NCI-H510A (cell line): ENCODE measurements around the gene VAV2.

Experiments
- DNase-seq: peaks from one replicate; lab custom pipeline; 2025; lab: John Stamatoyannopoulos, UW

Gene VAV2

DNA sequence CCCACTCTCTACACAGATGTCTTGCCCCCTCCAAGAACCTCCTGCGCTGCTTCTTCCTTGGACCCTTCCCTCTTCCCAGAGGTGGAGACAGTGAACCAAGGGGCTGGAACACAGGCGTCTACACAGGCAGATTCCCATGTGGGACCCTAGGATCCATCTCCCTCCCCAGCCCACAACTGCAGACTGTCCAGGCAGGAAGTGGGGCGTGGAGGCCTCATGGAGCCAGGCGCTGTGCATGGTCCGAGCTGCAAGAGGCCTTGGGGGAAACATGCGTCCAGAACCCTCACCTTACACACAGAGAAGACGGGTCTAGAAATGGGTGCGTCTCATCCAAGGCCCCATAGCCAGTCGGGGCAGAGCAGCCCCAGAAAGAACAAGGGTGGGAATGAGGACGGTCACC, 117.5 kb downstream of the VAV2 start:
- DNase-seq: no peak

DNA sequence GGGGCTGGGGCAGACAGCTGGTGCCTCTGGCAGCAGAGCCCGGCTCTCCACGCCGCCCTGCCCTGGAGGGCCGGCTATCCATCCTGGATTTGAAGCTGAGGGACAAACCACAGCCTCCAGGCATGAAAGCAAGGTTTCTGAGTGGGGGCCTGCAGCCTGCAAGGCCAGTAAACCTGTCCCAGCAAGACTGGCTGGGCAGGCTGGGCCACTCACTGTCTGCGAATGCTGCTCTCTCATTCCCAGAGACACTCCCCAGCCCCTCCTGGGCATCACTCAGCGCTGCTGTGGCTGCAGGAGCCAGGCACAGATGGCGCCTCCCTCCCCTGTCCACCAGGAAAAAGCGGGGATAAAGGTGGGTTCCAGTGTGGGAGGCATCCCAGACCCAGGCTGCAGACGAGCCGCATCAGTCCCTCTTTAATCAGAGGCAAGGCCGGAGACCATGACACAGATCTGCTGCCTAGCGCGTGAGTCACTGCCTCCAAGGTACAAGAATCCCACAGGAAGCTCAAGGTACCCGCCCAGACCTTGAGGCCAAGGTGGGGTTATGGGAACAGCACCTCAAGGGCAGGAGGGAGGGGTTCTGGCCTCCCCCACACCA, 118.0 kb downstream of the VAV2 start:
- no peak for DNase-seq

DNA sequence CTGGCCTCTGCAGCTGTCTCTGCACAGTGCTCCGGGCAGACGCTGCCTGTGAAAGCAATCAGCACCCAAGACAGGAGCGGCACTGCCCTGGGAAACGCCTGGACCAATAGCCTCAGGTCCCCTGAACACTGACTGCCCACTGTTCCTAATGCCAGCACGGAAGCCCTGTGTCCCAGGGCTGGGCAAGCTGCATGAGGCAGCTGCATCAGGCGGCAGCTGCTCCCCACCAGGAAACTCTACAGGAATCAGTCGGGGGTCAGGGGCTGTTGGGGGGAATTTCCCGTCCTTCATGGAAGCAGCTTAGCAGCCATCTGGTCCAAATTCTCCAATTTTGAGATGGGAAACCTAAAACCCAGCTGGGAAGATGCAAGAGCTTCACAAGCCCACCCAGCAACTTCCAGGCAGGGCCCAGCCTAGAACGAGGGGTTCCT, 118.6 kb downstream of the VAV2 start:
- DNase-seq: no peak

DNA sequence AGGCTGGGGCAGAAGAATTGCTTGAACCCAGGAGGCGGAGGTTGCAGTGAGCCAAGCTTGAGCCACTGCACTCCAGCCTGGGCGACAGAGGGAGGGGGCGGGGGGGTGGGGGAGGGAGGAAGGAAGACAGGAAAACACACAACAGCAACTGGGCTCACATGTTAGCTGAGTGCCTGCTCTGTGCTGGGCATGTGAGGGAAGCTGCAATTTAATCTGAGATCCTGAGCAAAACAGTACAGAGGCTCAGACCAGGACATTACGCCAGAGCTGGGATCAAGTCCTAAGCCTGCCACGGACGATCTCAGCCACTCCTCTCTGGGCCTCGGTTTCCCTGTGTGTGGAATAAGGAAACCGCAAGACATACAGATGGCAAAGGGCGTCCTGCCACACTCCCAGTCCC, 119.1 kb downstream of the VAV2 start:
- no peak for DNase-seq

DNA sequence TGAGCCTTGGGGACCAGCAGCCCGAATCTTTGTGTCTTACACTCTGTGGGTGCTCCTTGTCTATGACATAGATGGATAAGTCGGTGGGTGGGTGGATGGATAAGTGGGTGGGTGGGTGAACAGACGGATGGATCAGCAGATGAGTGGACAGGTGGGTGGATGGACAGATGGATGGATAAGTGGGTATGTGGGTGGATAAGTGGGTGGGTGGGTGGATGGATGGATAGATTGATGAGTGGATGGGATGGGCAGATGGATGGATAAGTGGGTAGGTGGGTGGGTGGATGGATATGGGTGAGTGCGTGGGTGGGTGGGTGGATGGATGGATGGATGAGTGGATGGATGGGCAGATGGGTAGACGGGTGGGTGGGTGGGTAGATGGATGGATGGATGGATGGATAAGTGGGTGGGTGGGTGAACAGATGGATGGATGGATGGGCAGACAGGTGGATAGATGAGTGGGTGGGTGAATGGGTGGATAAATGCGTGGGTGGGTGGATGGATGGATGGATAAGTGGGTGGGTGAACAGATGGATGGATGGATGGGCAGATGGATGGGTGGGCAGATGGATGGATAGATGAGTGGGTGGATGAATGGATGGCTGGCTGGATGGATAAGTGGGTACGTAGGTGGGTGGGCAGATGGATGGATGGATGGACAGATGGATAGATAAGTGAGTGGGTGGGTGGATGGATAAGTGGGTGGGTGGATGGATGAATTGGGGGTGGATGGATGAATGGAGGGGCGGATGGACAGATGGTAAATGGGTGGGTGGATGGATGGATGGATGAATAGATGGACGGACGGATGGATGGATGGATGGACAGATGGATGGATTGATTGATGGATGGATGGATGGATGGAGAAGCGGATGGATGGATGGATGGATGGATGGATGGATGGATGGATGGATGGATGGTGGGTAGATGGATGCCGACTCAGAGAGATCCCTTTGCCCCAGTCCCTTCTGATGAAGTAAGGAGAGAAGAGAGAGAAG, 121.2 kb downstream of the VAV2 start:
- DNase-seq: no peak

DNA sequence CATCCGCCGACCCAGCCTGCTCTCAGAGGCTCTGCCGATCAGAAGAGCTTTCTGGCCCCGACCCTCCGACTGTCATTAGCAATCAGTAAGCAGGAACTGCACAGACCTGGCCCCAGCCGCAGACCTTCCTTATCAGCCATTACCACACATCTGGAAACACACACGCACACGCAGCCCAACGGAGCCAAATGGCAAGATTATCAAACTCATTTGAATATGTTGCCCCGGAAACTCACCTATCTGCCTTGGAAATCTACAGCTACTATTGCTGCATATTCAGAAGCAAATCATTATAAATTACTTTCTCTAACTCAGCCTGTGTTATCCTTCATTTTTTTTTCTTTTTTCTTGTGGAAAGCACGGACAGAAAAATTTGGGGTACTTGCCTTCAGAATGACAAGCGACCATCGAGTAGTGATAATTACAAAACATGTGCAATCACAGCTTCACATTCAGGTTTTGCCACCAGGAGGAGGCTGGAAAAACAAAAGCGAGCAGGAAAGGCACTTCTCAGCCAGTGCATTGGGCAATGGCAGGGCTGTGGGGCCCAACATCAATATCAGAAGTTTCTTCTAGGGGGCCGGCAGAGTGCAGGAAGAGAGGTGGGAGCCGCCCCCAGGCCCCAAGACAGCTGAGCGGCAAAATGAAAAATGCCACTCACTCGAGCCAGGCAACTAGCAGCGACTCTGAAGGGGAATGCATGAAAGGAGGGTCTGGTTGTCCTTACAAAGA, 122.3 kb downstream of the VAV2 start:
- DNase-seq: no peak

DNA sequence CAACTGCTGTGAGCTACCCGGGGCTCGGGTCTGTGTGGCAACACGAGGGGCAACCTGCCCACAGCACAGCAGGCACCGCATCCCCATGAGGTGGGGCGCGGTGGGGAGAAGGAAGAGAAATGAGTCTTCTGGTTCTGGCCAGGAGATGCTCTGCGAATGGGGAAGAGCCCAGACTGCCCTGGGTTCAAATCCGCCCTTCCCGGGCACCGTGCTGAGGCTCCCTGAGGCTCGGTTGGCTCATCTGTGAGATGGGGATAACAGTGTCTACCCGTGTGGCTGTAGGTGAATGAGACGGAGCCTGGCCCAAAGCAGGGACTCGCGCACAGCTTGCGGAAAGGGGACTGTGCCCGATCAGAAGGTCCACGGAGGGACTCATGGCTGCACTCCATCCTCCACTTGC, 123.9 kb downstream of the VAV2 start:
- DNase-seq: no peak

DNA sequence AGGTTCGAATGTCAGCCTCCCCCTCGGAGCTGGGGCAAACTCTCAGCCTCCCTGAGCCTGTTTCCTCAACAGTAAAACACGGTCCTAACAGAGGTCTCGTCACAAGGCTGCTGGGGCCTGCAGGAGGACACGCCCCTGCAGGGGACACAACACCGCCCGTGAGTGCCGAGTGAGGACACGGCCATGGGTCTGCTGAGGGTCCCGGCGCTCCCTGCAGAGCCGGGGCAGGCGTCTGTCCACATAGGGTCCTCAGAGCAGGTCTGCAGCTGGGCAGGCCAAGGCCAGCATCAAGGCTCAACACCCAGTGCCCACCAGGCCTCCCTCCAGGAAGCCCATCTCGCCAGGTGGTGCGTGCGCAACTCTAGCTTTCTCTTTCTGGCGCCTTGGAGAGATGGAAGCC, 125.2 kb downstream of the VAV2 start:
- DNase-seq: no peak

DNA sequence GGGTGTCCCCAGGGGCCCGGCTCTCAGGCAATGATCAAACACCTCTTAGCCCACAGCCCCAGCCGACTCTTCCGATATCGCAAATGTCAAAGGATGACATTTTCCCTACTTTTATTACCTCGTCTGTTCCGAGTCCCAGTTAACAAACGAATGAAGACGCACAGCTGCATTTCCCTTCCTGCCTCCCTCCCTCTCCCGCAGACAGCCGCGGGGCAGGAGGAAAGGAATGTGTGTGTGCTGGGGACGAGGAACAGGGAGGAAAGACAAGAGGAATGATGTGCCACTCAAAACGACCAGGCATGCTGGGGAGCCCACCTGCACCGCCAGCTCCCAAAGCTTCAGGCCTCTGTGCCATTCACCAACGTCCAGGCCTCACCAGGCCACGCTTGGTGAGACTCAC, 128.1 kb downstream of the VAV2 start:
- DNase-seq: no peak

DNA sequence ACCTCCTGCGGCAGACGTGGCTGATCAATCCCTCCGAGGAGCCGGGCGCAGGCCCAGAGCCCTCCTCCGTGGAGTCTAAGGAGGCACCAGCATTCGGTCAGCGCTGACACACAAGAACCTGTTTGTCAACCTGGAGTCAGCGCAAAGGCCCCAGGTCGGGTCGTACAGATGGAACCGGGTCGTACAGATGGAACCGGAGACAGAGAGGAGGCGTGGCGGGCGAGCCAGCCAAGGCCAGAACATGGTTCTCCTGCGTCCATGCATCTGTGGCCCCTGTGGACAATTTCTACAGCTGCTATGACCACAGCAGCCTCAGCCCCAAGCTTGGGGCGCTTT, 128.9 kb downstream of the VAV2 start:
- DNase-seq: no peak

DNA sequence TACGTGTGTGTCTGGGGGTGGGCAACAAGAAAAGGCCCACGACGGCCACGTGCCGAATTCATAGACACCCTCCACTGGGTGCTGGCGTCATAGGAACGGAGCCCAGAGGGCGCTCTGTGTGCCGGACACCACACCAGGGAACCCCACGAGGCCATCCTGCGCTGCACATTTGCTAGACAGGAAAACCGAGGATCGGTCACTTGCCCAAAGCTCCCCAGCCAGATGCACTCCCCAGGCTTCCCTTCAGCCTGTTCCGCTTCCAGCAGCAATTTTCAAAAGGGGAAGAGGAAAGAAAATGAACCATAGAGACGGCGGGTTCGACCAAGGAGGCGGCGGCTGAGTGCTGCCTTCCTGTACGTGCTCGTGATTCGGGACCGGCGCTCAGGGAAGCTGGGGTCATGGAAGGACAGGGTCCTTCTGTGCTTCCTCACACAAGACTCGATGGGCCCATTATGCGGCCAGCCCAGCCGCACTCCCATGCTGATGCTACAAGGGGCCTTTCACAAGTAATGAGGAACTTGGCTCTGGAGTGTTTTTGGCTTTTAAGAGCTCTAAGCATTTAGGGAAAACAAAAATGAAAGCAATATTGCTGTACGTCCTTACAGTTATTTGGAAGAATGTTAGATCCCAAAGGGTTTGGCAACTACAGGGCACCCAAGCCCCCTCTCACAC, 129.4 kb downstream of the VAV2 start:
- DNase-seq: no peak

DNA sequence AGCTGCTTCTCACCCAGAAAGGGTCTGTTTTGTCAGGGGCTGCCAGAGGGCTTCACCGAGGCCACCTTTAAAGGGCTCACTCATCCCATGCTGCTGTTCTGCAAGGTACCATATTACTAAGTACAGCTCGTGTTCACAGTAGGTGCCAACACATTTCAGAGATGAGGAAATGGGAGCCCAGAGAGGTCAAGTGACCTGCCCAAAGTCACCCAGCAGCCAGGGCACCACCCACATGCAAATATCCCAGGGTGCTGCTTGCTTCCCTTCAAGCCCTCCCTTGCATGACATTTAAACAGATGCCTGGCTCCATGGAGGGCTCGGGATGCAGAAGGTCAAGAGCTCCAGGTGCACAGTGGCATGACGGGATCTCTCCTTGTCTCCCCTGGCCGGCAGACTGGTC, 130.4 kb downstream of the VAV2 start:
- no peak for DNase-seq

DNA sequence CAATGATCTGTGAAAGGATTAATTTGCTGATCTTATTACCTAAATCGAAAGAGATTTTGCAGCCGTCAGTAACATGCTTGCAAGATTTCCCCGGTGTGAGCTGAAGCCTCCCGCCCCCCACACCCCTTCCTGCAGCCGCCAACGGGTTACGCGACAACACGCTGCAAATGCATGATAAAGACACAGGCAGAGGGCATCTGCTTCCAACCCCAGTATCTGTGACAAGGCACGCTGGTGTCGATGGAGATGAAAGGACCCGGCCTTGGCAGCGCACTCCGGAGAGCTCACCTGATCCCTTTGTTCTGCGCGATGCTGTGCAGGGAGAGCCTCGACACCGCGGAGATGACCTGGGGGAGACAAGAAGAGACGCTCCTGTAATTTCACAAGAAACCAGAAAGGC, 131.0 kb downstream of the VAV2 start:
- DNase-seq: no peak

DNA sequence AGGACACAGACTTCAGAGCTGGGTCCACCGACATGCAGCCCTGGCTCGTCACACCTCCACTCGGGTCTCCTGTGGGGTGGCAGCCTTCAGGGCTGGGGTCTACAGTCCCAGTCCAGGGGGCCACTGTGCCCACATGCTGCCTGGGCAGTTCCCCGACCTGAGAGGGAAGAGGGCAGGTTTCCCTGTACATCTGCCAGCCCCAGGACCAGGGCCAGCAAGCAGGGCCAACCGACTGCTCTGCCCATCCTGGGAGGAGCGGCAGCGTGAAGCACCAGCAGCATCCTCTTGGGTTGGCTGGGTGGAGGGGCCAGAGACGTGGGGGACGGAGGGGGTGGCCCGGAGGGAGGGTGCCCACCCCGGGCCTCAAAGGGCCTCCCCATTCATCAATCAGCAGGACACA, 133.4 kb downstream of the VAV2 start:
- no peak for DNase-seq

DNA sequence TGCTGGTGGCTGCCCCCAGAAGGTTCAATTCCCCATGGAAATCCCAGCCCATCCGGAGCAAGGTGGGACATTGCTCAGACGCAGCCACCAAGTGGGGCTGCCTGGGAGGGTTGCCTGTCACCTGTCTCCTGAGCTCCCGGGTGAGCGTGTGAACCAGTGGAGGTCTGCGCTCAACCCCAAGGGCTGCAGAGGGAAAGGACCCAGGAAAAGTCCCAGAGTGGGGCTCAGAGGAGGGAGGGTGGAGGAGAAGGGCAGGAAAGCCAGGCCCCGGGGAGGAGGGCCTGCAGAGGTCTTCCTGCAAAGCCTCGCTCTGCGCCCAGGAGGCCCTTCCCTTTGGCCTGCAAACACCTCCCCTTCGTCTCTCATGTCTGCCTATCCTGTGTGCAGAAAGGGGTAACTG, 134.5 kb downstream of the VAV2 start:
- DNase-seq: no peak

DNA sequence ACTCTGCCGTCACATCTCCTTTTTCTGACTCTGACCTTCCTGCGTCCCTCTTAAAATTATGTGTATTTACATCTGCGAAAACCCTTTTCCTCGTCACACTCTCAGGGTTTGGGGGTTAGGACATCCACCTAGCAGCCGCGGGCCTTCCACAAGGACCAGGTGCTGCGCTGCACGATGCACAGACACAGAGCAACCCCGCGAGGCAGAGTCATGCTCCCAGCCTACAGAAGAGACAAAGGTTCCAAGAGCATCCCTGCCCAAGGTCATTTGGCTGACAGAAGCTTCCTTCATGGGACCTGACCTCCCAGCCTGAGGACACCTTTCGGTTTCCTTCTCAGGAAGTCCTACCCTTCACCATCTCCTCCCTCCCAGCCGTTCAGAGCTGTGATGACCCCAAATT, 135.3 kb downstream of the VAV2 start:
- DNase-seq: no peak

DNA sequence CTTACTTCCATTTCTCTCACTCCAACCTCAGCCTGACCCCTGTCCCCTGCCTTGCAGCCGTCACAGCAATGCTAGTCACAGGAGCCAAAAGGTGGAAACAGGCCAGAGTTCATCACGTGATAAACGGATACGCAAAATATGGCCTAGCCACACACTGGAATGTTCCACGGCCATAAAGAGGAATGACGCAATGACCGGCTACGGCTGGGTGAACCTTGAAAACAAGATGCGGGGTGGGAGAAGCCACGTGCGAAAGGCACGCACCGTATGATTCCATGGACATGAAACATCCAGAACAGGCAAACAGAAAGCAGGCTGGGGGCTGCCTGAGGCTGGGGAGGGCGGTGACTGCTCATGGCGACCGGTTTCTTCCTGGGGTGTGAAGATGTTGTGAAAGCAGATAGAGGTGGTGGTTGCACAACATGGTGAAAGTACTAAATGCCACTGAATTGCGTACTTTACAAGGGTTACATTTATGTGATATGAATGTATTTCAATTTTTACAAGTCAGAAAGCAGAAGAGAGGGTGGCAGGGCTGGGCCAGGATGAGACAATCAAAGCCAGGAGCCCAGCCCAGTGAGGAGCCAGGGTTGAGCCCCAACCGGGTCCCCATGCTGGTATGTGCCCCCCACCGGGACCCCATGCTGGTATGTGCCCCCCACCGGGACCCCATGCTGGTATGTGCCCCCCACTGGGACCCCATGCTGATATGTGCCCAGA, 136.2 kb downstream of the VAV2 start:
- no peak for DNase-seq

DNA sequence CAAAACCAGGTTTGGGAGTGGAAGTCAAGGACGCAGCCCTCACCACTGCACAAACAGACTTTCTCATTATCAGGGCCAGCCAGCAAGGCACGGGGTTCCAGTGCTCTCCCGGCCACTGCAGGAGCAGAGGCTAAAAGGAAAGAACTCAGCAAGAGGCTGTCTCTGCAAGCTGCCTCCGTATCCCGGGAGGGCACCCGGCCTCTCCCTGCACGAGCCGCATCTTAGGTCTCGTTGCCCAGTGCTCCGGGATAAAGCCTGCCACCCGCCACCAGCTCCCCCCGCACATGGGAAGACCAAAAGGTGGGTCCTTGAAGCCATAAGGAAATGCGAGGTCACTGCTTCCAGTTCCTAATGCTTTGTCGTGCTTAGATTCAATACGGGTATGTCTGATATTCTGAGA, 136.8 kb downstream of the VAV2 start:
- no peak for DNase-seq

DNA sequence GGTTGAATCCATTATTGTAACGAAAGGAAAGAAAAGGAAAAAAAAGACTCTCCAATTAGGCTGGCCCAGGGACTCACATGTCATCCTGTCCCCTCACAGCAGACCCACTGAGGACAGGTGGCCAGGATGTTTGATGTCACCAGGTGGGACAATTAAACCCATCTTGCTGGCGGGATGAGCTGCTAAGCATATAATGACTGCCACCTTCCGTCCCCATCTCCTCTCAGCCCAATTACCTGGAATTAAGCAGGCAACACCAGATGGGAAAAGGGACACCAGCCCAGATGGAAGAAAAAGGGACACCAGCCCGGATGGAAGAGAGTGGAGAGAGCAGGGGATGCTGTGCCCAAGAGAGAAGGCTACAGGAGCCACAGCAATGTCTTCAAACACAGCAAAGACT, 137.4 kb downstream of the VAV2 start:
- no peak for DNase-seq

DNA sequence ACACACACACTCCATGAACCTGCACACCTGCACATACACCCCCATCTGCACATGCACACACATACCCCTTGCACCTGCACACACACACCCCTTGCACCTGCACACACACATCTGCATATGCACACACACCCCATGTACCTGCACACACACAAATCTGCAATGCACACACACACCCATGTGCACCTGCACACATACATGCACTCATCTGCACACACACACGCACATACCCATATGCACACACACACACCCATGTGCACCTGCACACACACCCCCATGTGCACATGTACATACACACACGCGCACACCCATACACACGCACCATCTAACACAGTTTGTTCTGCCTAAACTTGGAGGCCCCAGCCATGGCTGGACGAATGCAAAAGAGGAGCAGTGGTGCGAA, 138.1 kb downstream of the VAV2 start:
- no peak for DNase-seq

DNA sequence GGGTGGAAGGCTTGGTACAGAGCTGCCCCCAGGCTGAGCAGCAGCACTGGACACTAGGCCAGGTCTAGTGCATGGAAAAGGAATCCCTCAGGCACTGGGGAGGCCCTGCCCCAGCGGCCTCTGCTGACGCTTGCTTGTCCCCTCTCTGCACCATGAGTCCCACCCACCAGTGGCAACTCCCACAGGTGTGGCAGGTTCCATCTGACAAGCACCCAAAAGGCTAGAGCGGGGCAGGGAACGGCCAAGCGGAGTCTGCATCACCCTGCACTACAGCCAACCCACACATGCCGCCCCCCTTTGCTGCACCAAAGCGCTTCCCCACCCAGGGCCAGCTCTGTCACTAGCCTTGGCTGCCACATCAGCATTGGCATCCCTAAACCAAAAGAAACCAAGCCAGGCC, 138.8 kb downstream of the VAV2 start:
- no peak for DNase-seq

DNA sequence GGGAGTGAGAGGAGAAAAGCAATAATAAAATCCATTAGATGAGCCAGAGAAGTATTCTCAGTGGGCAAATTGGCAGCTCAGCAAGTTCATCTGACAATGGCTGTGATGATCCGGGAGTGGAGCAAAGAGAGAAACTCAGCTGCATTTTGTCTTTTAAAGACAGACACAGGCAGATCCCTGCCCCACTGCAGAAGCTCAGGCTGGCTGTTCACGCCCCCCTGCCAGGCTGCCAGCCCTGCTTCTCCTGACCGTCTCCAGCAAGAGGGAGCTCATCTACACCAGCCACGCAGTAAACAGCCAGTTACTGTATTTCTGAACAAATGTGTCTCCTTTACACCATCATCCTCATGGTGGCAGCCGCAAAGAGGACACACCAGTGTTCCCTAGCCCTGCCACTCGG, 139.7 kb downstream of the VAV2 start:
- no peak for DNase-seq
